ENCODE data around the gene CLASP1. TPM values are rescaled to one million over a fixed set of nuclear protein-coding genes. Genes with fewer than 3 reads are reported as not detected.

The CLASP1 gene
- total and polyA plus RNA-seq, 2 experiments from 2014 or later: 16.6 to 56.3 TPM

DNA sequence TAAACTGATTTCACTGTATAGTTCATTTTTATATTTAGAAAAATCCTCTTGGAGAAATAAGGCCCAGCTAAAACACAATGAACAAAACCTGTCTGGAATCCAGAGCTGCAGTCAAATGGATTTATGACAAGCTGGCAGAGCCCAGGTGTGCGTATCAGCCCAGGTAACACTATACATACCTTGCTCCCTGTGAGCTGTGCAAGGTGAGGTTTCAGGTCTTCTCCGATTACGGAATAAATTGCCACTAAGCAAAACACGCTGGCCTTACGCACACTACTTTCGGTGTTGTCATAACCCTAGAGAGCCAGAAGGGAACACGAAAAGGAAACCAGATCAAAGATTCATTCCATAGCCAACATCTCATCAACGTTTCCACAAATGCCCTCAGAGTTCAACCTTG is 302.4 kb downstream of the CLASP1 start:
- H2AFZ ChIP-seq: no peak overlapping the region
- H3K36me3 Mint-ChIP-seq (ENCODE audit: low read depth): peaks cover 49% of the 10 kb centered on the region
- TF ChIP-seq NANOG (IDR thresholded peaks at IDR 0.05; ENCODE audit: borderline replicate concordance) (no peak), EZH2phosphoT487 (IDR thresholded peaks at IDR 0.05; ENCODE audit: unreplicated experiment) (peak; percentile 22)

GRCh38 chr2:121346407-121346806 is 302.9 kb downstream of the CLASP1 start:
- no peak for TF ChIP-seq EZH2 (IDR thresholded peaks at IDR 0.05; ENCODE audit: low read depth, unreplicated experiment)
- no peak for TF ChIP-seq STAT1 (IDR thresholded peaks at IDR 0.05; ENCODE audit: unreplicated experiment)
- Mint-ChIP-seq H3K27ac (no peak overlapping the region), H3K27me3 (ENCODE audit: insufficient read depth, low read depth, poor library complexity) (peaks cover 3% of the 10 kb centered on the region), H3K4me3 (no peak overlapping the region), H3K36me3 (ENCODE audit: low read depth) (peaks cover 49% of the 10 kb centered on the region), H3K9me3 (no peaks in the 10 kb centered on the region), H3K4me1 (no peaks in the 10 kb centered on the region)
- Histone ChIP-seq H3K9me2 (ENCODE audit: insufficient read depth) (no peaks in the 10 kb centered on the region), H4K20me1 (replicated peaks; ENCODE audit: insufficient read depth) (no peaks in the 10 kb centered on the region; the same call in 1 of the 2 replicates), H3K36me3 (ENCODE audit: insufficient read depth) (no peaks in the 10 kb centered on the region; the same call in 1 of the 2 replicates), H2AFZ (no peak overlapping the region), H3F3A (replicated peaks; ENCODE audit: low read depth) (no peaks in the 10 kb centered on the region), H3K4me1 (ENCODE audit: insufficient read depth) (no peaks in the 10 kb centered on the region), H3K27ac (ENCODE audit: low read depth) (no peak overlapping the region), H3K27me3 (ENCODE audit: insufficient read depth) (no peaks in the 10 kb centered on the region), H3K4me2 (no peak overlapping the region), H3K4me3 (no peak overlapping the region), H3K79me2 (replicated peaks; ENCODE audit: insufficient read depth) (no peaks in the 10 kb centered on the region)
- ATAC-seq (no peak), DNase-seq (ENCODE audit: low spot score) (no peak)

More for the DNA sequence above, 302.4 kb downstream of the CLASP1 start:
- Histone ChIP-seq H3K4me3 (no peak overlapping the region), H3K36me3 (ENCODE audit: insufficient read depth) (no peaks in the 10 kb centered on the region; the same call in 1 of the 2 replicates), H3K27ac (ENCODE audit: low read depth) (no peak overlapping the region), H3K4me2 (no peak overlapping the region), H3K9me2 (ENCODE audit: insufficient read depth) (no peaks in the 10 kb centered on the region), H3K79me2 (replicated peaks; ENCODE audit: insufficient read depth) (no peaks in the 10 kb centered on the region), H3K4me1 (ENCODE audit: insufficient read depth) (no peaks in the 10 kb centered on the region), H3K27me3 (ENCODE audit: insufficient read depth) (no peaks in the 10 kb centered on the region), H4K20me1 (replicated peaks; ENCODE audit: insufficient read depth) (no peaks in the 10 kb centered on the region; the same call in 1 of the 2 replicates), H3F3A (replicated peaks; ENCODE audit: low read depth) (no peaks in the 10 kb centered on the region)
- Mint-ChIP-seq H3K9me3 (no peaks in the 10 kb centered on the region), H3K4me3 (no peak overlapping the region), H3K27ac (no peak overlapping the region), H3K27me3 (ENCODE audit: insufficient read depth, low read depth, poor library complexity) (peaks cover 3% of the 10 kb centered on the region), H3K4me1 (no peaks in the 10 kb centered on the region)
- ATAC-seq (no peak), DNase-seq (ENCODE audit: low spot score) (peak; percentile 29)

- Histone ChIP-seq H3K79me2 (replicated peaks; ENCODE audit: insufficient read depth) (no peaks in the 10 kb centered on the region), H3F3A (replicated peaks; ENCODE audit: low read depth) (no peaks in the 10 kb centered on the region), H4K20me1 (replicated peaks; ENCODE audit: insufficient read depth) (no peaks in the 10 kb centered on the region; the same call in 1 of the 2 replicates), H3K27ac (ENCODE audit: low read depth) (no peak overlapping the region), H3K27me3 (ENCODE audit: insufficient read depth) (no peaks in the 10 kb centered on the region), H3K4me3 (no peak overlapping the region), H3K9me2 (ENCODE audit: insufficient read depth) (no peaks in the 10 kb centered on the region), H3K36me3 (ENCODE audit: insufficient read depth) (no peaks in the 10 kb centered on the region; the same call in 1 of the 2 replicates), H2AFZ (no peak overlapping the region), H3K4me2 (no peak overlapping the region), H3K4me1 (ENCODE audit: insufficient read depth) (no peaks in the 10 kb centered on the region)
- H3K27ac Mint-ChIP-seq: no peak overlapping the region
- H3K9me3 Mint-ChIP-seq: no peaks in the 10 kb centered on the region
- DNase-seq (ENCODE audit: low spot score) (no peak), ATAC-seq (no peak)
- no peaks in the 10 kb centered on the region for H3K4me1 Mint-ChIP-seq
- H3K4me3 Mint-ChIP-seq: no peak overlapping the region
- peaks cover 3% of the 10 kb centered on the region for H3K27me3 Mint-ChIP-seq (ENCODE audit: insufficient read depth, low read depth, poor library complexity)
- peaks cover 52% of the 10 kb centered on the region for H3K36me3 Mint-ChIP-seq (ENCODE audit: low read depth)
- TF ChIP-seq POLR2AphosphoS5 (IDR thresholded peaks at IDR 0.05; ENCODE audit: low read depth): no peak
- no peak for TF ChIP-seq ZNF331 (CRISPR knock-in tag; IDR thresholded peaks at IDR 0.05; ENCODE audit: low read depth)
- no peak for TF ChIP-seq EZH2 (IDR thresholded peaks at IDR 0.05; ENCODE audit: low read depth, unreplicated experiment)
- TF ChIP-seq EZH2phosphoT487 (IDR thresholded peaks at IDR 0.05; ENCODE audit: unreplicated experiment): no peak
- TF ChIP-seq ZNF114 (CRISPR knock-in tag; IDR thresholded peaks at IDR 0.05): no peak
- TF ChIP-seq JUNB (IDR thresholded peaks at IDR 0.05; ENCODE audit: unreplicated experiment): no peak
- no peak for TF ChIP-seq ZNF462 (CRISPR knock-in tag; IDR thresholded peaks at IDR 0.05)
- TF ChIP-seq, protein P1, sequence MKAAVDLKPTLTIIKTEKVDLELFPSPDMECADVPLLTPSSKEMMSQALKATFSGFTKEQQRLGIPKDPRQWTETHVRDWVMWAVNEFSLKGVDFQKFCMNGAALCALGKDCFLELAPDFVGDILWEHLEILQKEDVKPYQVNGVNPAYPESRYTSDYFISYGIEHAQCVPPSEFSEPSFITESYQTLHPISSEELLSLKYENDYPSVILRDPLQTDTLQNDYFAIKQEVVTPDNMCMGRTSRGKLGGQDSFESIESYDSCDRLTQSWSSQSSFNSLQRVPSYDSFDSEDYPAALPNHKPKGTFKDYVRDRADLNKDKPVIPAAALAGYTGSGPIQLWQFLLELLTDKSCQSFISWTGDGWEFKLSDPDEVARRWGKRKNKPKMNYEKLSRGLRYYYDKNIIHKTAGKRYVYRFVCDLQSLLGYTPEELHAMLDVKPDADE (IDR thresholded peaks at IDR 0.05): no peak
- TF ChIP-seq CREB1 (CRISPR knock-in tag; IDR thresholded peaks at IDR 0.05; ENCODE audit: low read depth): no peak
These were observed 303.4 kb downstream of the CLASP1 start for GRCh38 chr2:121345887-121346286.
